OCI-LY3 (cell line): ENCODE results near the gene MAP3K5.

Experiments
- H2AFZ ChIP-seq: fragments of 200-600, 300-600 bp; shearing (Covaris generic); 2 replicates; pipeline ENCODE4 v1.6.0; 2014; ENCODE audit warnings: antibody characterized with exemption, low read depth, low read length
- H3K27ac ChIP-seq: fragments of 200-600, 300-600 bp; sonication (generic); 2 replicates; pipeline ENCODE4 v1.5.1; 2014; ENCODE audit warnings: mild to moderate bottlenecking, low read length, moderate library complexity, mixed read lengths
- H3K27me3 ChIP-seq: fragments of 200-600, 300-600 bp; sonication (generic); 2 replicates; pipeline ENCODE4 v1.6.1; 2014; ENCODE audit warnings: low read depth, low read length, mixed read lengths
- H3K36me3 ChIP-seq: fragments of 200-600, 300-600 bp; sonication (generic); replicated peaks from 2 replicates; pipeline ENCODE3; 2014; ENCODE audit warnings: low read depth, low read length, mixed read lengths
- H3K4me1 ChIP-seq: fragments of 300-600, 200-600 bp; sonication (generic); 2 replicates; pipeline ENCODE4 v1.6.1; 2014; ENCODE audit warnings: low read length, mixed read lengths
- H3K4me2 ChIP-seq: fragments of 200-600, 300-600 bp; sonication (generic); 2 replicates; pipeline ENCODE4 v1.6.1; 2014; ENCODE audit warnings: low read length, mixed read lengths
- H3K4me3 ChIP-seq: fragments of 300-600, 200-600 bp; sonication (generic); 2 replicates; pipeline ENCODE4 v1.5.1; 2014; ENCODE audit warnings: antibody characterized with exemption, mild to moderate bottlenecking, low read length, moderate library complexity
- H3K79me2 ChIP-seq: fragments of 300-600, 200-600 bp; shearing (Covaris generic); 2 replicates; pipeline ENCODE4 v1.6.1; 2014; ENCODE audit warnings: mild to moderate bottlenecking, low read length, mixed read lengths
- H3K9ac ChIP-seq: fragments of 300-600, 200-600 bp; shearing (Covaris generic); 2 replicates; pipeline ENCODE4 v1.6.0; 2014; ENCODE audit warnings: mild to moderate bottlenecking, low read length, moderate library complexity
- H3K9me3 ChIP-seq: fragments of 200-600, 300-600 bp; shearing (Covaris generic); 2 replicates; pipeline ENCODE4 v1.6.1; 2014; ENCODE audit warnings: low read length, mixed read lengths; ENCODE audit not compliant: insufficient read depth
- H4K20me1 ChIP-seq: fragments of 200-600, 300-600 bp; sonication (generic); 2 replicates; pipeline ENCODE4 v1.6.1; 2016; ENCODE audit warnings: low read length, mixed read lengths; ENCODE audit not compliant: insufficient read depth
- EZH2phosphoT487 ChIP-seq: fragments of 200-600 bp; shearing (Covaris generic); IDR thresholded peaks from 2 replicates; pipeline ENCODE4 v1.6.1; 2018; ENCODE audit warnings: antibody characterized with exemption, mixed run types, low read depth
- TF ChIP-seq, protein P1 (sequence below): fragments of 200-600, 300-600 bp; sonication (generic); IDR thresholded peaks from 2 replicates; pipeline ENCODE4 v1.5.1; 2014; ENCODE audit warnings: antibody characterized with exemption, low read length, low read depth

The MAP3K5 gene

DNA sequence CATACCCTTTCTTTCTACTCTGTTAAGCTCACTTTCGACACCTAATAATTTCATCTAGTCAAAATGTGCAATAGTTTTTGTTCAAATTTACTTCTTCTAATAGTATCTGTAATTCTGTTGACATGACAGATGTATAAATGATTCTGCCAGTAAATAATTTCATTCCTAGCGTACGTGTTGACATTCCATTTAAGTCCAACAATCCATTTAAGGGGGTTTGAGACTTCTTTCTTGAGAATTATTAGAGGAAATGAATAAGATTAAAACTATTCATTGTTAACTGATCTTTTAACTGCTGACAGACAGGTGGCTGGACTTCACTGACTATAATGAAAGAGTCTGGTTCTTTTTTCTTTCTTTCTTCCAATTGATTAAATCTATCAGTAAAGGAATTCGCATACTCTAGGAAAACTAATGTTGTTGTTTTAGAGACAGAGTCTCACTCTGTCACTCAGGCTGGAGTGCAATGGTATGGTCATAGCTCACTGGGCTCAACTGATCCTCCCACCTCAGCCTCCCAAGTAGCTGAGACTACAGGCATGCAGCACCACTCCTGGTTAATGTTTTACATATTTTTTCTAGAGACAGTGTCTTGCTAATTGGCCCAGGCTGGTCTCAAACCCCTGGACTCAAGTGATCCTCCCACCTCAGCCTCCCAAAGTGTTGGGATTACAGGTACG lies 55.9 kb downstream of the MAP3K5 start:
- Histone ChIP-seq H3K4me1 (no peaks in the 10 kb centered on the region), H2AFZ (no peak overlapping the region), H3K79me2 (no peaks in the 10 kb centered on the region), H3K27me3 (peaks cover 3% of the 10 kb centered on the region; the same call in 1 of the 2 replicates), H3K9me3 (no peaks in the 10 kb centered on the region), H3K36me3 (no peaks in the 10 kb centered on the region), H3K27ac (no peak overlapping the region), H3K9ac (no peak overlapping the region), H3K4me3 (no peak overlapping the region), H3K4me2 (no peak overlapping the region), H4K20me1 (no peaks in the 10 kb centered on the region)
- no peak for TF ChIP-seq EZH2phosphoT487
- TF ChIP-seq, protein P1, sequence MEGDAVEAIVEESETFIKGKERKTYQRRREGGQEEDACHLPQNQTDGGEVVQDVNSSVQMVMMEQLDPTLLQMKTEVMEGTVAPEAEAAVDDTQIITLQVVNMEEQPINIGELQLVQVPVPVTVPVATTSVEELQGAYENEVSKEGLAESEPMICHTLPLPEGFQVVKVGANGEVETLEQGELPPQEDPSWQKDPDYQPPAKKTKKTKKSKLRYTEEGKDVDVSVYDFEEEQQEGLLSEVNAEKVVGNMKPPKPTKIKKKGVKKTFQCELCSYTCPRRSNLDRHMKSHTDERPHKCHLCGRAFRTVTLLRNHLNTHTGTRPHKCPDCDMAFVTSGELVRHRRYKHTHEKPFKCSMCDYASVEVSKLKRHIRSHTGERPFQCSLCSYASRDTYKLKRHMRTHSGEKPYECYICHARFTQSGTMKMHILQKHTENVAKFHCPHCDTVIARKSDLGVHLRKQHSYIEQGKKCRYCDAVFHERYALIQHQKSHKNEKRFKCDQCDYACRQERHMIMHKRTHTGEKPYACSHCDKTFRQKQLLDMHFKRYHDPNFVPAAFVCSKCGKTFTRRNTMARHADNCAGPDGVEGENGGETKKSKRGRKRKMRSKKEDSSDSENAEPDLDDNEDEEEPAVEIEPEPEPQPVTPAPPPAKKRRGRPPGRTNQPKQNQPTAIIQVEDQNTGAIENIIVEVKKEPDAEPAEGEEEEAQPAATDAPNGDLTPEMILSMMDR, result no peak

DNA sequence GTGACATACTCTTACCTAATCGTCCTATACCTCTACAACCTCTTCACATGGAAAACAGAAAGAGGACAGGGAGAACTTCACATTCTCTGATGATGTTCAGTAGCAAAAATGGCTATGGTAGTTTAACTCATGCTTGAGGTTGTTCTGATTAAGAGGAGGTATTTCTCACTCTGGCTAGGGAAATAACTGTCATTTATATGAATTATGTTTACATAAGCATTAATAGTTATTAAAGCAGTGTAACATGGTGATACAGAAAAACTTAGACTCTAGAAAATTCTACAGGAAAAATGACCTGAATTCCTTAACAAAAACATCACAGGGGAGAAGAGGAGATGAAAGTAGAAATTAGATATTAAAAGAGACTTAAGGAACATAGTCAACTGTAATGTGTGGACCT lies 57.3 kb downstream of the MAP3K5 start:
- Histone ChIP-seq H3K4me1 (peaks cover 10% of the 10 kb centered on the region), H4K20me1 (no peaks in the 10 kb centered on the region), H3K79me2 (no peaks in the 10 kb centered on the region), H3K27me3 (peaks cover 8% of the 10 kb centered on the region; the same call in 1 of the 2 replicates), H3K27ac (no peak overlapping the region), H2AFZ (no peak overlapping the region), H3K9ac (no peak overlapping the region), H3K4me3 (no peak overlapping the region), H3K4me2 (no peak overlapping the region), H3K9me3 (no peaks in the 10 kb centered on the region), H3K36me3 (no peaks in the 10 kb centered on the region)
- TF ChIP-seq EZH2phosphoT487, result no peak
- TF ChIP-seq, protein P1, result no peak

DNA sequence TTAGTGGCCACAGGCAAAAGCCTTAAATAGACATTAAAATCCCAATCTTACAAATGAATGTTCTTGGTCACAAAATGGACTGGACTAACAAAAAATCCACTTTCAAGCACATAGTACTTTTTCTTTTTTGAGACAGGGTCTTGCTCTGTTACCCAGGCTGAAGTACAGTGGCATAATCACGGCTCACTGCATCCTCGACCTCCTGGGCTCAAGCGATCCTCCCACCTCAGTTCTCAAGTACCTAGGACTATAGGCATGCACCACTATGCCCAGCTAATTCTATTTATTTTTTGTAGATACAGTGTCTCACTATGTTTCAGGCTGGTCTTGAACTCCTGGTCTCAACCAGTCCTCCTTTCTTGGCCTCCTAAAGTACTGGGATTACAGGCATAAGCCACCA lies 59.4 kb downstream of the MAP3K5 start:
- no peaks in the 10 kb centered on the region for H3K36me3 ChIP-seq
- H3K9ac ChIP-seq, result no peak overlapping the region
- no peak for TF ChIP-seq EZH2phosphoT487
- TF ChIP-seq, protein P1, result no peak
- no peaks in the 10 kb centered on the region for H3K9me3 ChIP-seq
- H2AFZ ChIP-seq, result no peak overlapping the region
- no peak overlapping the region for H3K4me2 ChIP-seq
- H3K79me2 ChIP-seq, result no peaks in the 10 kb centered on the region
- no peak overlapping the region for H3K27ac ChIP-seq
- H3K4me3 ChIP-seq, result no peak overlapping the region
- no peaks in the 10 kb centered on the region for H4K20me1 ChIP-seq
- H3K4me1 ChIP-seq, result peaks cover 10% of the 10 kb centered on the region
- H3K27me3 ChIP-seq, result peaks cover 8% of the 10 kb centered on the region; the same call in 1 of the 2 replicates

DNA sequence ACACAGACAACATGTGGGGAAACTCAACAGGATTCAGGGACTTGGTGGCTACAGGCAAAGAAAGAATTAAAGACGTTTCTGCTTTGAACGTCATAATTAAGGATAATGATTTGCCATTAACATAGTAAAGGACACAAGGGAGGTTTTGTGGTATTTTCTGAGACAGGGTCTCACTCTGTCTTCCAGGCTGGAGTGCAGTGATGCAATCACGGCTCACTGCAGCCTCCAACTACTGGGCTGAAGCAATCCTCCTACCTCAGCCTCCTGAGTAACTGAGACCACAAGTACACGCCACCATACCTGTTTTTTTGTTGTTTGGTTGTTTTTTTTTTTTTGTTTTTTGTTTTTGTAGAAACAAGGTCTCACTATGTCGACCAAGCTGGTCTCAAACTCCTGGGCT lies 62.4 kb downstream of the MAP3K5 start:
- H3K79me2 ChIP-seq, result no peaks in the 10 kb centered on the region
- H3K36me3 ChIP-seq, result no peaks in the 10 kb centered on the region
- H3K4me1 ChIP-seq, result peaks cover 10% of the 10 kb centered on the region
- no peak overlapping the region for H2AFZ ChIP-seq
- H3K9ac ChIP-seq, result no peak overlapping the region
- H3K27me3 ChIP-seq, result peaks cover 8% of the 10 kb centered on the region; the same call in 1 of the 2 replicates
- H3K4me2 ChIP-seq, result peak overlapping the region; percentile 63; the same call in 1 of the 2 replicates
- H4K20me1 ChIP-seq, result no peaks in the 10 kb centered on the region
- H3K4me3 ChIP-seq, result 0 out of 2 replicates have a peak overlapping the region, but pooled peaks have one; percentile 26
- TF ChIP-seq, protein P1, result no peak
- no peak for TF ChIP-seq EZH2phosphoT487
- no peak overlapping the region for H3K27ac ChIP-seq
- H3K9me3 ChIP-seq, result no peaks in the 10 kb centered on the region
